Measurements from ENCODE around the gene HS3ST3A1.

DNA sequence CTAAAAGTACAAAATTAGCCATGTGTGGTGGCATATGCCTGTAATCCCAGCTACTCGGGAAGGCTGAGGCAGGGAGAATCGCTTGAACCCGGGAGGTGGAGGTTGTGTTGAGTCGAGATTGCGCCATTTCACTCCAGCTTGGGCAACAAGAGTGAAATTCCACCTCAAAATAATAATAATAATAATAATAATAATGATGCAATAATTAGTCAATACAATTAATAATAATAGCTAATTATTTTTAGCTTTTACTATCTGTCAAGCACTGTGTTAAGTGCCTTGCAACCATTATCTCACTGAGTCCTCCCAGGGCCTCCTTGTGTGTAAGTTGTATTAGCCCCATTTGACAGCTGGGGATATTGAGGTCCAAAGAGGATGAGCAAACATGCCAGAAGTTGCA is 14.3 kb upstream of the HS3ST3A1 start:
- TF ChIP-seq, protein P1, sequence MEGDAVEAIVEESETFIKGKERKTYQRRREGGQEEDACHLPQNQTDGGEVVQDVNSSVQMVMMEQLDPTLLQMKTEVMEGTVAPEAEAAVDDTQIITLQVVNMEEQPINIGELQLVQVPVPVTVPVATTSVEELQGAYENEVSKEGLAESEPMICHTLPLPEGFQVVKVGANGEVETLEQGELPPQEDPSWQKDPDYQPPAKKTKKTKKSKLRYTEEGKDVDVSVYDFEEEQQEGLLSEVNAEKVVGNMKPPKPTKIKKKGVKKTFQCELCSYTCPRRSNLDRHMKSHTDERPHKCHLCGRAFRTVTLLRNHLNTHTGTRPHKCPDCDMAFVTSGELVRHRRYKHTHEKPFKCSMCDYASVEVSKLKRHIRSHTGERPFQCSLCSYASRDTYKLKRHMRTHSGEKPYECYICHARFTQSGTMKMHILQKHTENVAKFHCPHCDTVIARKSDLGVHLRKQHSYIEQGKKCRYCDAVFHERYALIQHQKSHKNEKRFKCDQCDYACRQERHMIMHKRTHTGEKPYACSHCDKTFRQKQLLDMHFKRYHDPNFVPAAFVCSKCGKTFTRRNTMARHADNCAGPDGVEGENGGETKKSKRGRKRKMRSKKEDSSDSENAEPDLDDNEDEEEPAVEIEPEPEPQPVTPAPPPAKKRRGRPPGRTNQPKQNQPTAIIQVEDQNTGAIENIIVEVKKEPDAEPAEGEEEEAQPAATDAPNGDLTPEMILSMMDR (IDR thresholded peaks at IDR 0.05): no peak
- TF ChIP-seq POLR2A (IDR thresholded peaks at IDR 0.05): no peak

Data from suprapubic skin (tissue), 3 donors.